CD4-positive, alpha-beta T cell treated with Interleukin-4 for 4 hours (primary cell): ENCODE results near the gene TXK.

ENCODE experiments used
- DNase-seq: peaks from one replicate; pipeline ENCODE4 v3.0.0-alpha.2; 2020

The TXK gene

DNA sequence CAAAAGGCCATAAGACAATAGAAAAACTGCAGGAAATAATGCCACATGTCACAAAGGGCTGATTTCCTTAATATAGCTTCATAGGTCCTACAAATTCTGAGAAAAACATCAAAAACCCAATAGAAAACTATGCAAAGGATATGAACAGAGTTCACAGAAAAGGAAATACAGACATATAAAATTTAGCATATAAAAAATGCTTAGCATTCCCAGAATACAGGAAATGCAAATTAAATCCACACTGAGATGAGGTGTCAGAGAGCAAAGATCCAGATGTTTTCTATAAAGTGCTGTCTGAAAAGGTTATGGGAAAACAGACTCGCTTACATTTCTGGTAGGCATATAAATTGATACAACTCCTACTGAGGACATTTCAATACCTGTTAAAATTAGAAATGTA lies 33.8 kb downstream of the TXK start:
- DNase-seq: no peak

DNA sequence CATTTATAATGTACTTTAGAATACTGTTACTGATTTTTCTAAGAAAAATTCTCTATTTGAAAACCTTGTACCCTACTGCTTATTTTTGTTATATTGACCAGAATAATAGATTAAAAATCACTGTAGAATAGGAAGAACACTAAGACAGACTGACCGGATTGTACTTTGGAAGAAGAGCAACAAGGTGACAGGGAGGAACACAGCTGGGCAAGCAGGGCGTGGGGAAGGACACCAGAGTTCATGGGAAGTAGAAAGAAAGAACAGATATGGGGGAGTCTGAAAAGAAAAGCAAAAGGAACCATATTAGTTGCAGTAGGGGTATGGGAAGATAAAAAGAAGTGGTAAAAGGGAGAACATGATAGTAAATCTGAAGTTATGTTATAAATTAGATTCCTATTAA lies 38.6 kb downstream of the TXK start:
- no peak for DNase-seq

DNA sequence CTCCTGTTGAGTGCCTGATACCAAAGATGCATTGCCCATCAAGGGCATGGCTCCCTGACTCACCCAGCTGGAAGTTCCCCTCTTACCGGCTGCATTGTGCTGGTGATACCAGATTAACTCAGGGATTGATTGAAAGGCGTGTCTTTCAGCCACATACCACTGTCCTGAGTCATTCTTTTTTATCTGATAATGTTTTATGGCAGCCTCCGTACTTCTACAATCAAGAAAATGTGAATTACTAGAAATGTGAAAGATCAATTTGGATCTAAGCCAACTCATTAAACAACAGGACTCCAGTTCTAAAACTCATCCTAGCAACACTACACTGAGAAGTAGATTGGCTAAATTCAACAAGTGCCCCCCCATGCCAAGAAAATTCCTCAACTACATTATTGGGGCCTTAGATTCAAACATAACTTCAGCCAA lies 40.0 kb downstream of the TXK start:
- DNase-seq: peak; percentile 9

DNA sequence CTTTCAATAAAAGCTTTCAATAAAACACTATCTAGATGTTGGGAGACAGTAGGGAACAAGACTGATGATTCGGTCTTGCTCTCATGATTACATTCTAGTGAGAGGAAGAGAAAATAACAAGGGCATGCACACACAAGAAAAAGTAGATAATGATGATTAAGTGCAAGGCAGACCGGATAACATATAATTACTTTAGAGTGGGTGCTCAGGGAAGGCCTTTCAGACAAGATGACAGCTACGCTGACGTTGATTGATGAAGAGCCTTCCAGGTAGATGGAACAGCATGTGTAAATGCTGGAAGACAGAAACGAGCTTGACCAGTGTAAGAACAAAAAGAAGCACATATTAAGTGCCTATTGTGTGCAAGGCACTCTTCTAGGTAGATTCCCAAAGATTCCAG lies 43.4 kb downstream of the TXK start:
- no peak for DNase-seq

DNA sequence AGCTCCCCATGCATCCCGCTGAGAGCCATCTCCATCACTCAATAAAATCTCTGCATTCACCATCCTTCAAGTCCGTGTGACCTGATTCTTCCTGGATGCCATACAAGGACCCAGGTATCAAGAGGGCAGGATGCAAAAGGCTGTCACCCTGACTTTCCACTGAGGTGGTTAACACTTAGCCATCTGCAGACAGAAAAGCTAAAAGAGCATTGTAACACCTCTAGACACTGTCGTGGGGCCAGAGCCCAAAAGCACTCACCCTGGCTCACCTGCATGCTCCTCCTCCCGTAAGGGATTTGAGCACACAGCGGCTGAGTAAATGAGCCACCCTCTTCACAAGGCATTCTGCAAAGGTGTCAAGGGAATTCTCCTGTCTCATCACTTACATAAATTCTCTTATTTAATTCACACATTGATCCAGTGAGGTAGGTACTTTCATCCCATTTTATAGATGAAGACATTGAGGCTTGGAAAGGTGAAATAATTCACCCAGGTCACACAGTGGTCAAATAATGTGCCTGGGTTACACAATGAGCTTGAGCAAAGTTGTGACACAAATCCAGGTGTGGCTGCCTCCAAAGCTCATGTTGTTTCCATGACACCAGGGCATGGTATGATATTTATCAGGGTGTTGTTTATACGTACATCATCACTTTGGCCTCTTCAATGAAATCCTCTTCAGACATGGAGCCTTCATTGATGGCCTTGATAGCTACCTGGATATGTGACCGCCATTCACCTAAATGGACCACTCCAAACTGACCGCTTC lies 48.0 kb downstream of the TXK start:
- DNase-seq: no peak

DNA sequence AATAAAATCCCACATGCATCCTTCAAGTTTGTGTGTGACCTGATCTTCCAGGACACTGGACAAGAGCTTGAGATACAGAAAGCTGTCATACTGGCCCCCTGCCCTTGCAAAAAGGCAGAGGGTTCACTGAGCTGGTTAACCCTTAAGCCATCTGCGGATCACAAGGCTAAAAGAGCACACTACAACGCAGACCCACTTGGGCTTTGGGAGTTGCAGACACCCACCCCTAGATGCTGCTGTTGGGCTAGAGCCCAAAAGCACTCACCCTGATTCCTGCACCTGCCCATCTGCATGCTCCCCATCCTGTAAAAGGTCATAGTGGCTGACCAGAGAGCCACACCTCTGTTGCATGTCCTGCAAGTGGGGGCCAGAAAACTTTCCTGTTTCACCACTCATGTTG lies 51.1 kb downstream of the TXK start:
- DNase-seq: no peak

DNA sequence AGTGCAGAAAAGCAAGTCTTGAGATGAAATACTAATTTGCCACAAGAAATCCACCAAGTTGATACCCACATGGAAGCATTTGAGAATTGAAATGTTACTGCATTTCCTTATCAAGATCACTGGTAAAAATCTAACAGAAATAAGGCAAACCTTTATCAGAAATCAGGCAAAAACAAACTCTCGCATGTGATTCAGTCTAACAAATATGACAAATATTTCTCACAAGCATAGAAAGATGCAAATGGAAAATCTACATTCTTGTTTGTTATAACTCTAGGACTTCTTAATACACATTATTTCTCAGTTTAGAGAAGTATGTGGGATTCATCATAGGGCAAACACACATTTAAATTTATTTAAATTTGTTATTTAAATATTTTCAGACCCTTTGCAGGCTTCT lies 52.9 kb downstream of the TXK start:
- no peak for DNase-seq

DNA sequence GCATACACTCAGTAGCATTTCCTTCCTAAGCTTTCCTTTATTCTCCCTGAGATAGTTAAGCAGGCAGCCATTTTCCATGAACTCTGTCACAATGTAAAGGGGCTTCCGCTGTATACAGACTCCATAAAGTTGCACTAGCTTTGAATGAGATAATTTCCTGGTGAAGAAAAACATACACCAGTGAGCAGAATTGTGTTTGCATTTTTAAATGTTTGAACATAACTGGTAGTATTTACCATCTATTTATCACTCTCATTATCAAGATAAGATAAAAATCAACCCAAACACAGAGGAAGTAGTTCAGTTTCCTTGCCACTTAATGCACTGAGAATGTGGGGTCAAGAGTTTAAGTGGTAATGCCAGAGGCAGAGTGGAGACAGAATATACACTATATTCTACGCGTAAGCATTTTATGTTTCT lies 54.1 kb downstream of the TXK start:
- no peak for DNase-seq

DNA sequence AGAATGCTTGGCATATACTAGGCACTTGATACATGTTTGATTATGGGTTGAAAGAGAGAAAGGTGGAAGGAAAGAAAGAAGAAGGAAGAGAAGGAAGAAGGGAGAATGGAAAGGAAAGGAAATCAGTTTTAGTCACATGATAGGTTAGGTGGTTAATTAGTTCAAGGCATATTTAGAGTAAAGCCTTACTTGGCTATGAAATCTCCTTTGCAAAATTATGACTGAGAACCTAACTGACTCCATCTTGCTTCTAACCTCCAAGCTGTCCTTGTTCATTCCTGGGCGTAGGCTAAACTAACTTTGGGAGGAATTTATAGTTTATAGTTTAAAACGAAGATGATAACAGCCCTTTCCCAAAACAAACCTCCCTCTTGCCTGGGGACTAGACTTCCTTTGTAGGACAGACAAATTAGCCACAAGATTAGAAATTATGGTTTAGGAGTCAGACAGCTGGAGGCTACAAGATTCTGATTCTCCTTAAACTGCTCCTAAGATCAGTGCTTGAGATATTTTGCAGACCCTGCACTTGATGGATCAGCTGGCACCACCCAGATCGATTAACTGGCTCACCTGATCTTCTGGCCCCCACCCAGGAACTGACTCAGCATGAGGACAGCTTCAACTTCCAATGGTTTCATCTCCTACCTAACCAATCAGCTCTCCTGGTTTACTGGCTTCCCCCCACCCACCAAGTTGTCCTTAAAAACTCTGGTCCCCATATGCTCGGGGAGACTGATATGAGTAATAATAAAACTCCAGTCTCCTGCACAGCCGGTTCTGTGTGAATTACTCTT lies 55.0 kb downstream of the TXK start:
- DNase-seq: no peak

DNA sequence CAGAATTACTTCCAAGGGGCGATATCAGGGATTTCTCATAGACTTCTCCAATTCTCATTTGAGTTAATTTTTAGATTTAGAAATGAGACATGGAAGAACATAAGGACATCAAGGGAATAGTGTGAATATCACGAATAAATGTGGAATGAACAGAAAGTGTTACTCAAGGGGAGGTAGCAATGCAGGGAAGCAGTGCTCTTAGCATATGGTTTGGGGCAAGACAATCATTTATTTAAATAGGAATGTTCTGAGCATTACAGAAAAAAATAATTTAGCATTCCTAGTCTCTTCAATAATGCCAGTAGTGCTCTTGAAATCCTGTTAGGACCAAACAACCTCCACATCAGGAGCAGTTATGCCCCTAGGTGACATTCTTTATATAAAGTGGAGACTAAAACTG lies 55.6 kb downstream of the TXK start:
- no peak for DNase-seq

DNA sequence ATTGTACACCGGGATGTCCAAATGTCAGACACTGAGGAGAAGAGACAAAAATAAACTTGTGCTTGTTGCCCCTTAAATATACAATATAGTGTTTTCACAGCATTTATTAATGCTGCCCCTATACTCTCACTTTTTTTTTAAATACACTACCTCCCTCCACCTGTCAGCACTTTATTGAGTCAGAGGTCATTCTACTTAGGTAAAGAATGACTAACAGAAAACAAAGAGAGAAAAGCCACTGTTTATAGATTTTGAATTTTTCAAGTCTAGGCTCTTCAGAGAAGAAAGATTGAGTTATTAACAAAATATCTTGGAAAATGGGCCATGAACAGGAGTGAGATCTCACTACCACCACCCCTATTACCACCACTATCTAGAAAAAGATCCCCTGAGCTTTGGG lies 59.4 kb downstream of the TXK start:
- DNase-seq: no peak

DNA sequence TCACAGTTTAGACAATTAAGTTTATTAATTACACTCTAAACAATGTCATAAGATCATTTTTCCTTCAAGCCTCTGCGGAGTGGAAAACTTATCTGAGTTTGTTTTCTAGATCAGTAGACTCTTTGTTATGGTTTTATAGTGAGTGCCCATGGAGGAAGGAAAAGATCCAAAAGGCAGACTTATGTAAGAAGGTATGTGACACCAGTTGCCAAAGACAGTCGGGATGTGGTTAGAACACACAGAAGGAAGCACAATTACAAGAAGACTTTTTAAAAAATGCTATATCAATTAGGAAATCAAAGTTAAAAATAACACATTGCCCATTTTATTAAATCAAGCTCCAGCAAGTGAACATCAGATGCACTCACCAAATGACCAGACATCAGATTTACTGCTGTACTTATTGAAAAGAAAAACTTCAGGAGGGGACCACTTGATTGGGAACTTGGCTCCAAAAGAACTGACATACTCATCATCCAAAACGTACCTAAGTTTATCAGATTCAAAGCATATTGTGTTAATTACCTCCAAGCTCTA lies 60.4 kb downstream of the TXK start:
- DNase-seq: no peak

DNA sequence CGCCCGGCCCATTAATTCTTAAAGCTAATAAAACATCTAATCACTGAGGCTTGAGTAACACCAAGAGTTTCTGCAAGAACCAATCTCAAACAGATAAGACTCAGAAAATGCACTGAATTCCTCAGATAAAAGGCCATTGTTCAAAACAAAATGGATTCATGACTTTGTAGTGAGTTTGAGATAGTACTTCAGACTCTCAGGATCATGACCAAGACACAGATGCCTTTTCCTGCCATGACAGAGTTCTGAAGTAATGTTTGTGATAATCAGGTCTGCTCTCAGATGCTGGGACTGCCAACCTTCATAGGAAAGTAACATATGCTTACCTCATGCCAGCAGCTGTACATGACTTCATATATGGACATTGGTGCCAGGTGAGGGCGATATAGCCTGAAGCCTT lies 62.9 kb downstream of the TXK start:
- no peak for DNase-seq

DNA sequence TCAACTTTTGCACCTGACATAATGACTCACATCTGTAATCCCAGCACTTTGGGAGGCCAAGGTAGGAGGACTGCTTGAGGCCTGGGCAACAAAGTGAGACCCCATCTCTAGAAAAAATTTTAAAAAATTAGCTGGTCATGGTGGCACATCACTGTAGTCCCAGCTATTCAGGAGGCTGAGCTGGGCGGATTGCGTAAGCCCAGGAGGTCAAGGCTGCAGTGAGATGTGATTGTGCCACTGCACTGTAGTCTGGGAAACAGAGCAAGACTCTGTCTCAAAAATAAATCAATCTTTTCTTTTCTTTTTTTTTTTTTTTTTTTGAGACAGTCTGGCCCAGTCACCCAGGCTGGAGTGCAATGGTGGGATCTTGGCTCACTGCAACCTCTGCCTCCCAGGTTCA lies 65.0 kb downstream of the TXK start:
- no peak for DNase-seq

DNA sequence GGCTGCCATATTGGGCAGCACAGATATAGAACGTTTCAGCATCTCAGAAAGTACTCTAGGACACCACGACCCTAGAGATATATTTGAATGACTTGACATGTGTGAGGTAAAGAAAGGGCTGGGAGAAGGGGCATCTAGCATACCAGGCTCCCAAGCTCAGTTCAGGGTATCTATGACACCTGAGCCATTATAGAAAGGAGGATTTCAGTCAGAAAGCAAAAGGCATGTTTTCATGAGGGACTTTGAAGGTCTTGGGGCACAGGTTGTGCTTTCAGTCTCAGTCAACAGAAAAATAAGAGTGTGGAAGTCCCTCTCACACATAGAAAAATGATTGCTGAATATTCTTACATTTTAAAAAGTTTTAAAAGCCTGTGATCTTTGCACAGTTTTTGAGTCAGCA lies 65.9 kb downstream of the TXK start:
- no peak for DNase-seq

DNA sequence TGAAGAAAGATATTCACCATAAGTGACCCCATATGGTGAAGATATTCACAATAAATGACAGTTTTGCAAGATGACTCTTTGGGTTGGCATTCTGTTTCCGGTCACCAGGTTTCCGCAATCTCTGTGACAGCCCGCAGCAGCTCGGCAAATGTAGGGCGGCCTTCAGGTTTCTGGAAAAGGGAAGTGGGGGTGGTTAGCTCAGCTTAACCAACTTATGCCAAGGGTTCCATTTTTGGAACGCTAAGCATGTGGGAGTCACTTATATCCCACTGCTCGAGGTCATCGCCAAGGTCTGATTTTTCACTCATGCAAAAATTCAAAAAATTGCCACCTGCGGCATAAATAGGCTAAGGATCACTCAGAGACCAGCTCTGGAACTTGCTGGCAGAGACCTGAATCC lies 66.5 kb downstream of the TXK start:
- no peak for DNase-seq

DNA sequence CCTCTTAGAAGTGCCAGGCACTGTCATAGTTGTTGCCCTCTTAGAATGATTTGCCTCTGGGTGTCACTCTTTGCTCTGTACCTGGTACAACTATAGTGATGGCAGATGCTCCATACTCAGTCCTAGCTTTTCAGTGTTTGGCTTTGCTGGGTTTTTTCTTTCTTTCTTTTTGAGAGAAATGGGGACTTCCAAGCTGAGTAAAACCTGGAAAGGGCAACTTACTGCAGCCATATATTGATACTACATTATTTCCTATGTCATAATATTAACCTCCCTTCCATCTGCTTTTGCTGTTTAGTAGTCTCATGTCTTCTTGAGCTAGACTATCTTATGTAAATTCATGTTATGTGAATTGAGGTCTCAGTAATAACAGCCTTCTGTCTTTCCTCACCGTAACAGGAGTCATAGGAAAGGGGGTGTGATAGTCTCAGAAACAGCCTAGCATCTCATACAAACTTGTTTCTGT lies 68.4 kb downstream of the TXK start:
- no peak for DNase-seq

DNA sequence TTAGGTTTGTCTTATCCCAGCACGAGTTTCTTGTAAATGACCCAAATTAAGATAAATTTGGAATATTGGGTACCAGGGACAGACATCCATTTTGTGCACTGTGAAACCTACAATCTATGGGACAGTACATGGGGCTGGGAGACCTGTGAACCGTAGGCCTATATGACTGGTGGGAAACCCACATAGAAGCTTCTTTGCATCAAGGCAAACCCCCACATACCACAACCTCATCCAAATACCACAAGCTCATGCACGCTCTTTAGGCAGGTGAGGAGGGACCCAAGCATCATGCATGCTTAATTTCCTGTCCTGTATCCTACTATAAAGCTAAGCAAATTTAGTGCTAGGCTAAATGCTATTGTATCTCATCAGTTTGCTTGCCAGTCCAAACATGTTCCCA lies 69.7 kb downstream of the TXK start:
- no peak for DNase-seq

DNA sequence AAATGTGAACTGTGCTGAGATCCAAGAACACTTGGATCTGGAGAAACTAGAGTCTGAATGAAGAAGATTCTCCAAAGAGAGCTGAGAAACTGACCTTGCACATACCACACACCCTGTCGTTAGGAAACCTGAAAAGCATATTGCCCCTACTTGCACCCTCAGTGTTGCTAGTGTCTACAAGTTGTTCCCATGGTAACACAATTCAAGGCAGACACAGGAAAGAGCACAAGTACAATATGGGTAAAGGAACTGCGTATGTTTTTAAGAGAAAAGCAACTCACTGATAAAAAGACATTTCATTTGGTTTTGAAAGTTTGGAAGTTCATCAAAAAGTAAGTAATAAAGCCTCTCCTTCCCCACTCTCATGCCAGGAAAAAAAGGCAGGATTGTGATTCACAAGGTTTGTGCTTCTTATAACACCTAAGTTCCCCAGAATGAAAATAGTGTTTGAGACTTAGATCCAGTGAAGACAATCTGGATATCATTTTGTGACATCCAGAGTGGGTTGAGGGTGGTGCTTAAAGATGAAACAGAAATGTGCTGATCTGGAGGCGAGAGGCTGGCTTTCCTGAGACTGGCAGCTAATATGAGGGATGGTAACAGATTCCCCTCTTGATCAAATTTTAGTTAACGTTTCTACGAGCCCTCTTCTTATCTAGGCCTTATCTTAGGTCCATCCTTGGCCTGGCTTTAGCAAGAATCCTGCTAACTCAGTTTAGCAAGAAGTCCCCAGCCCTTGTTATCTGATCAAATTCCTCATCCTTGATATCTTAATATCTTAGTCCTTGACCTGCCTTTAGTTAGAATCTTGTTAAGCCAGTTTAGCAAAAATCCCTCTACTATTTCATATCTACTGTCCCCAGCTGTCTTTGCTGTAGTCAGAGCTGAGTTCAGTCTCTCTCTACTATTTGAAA lies 75.2 kb downstream of the TXK start:
- DNase-seq: no peak

DNA sequence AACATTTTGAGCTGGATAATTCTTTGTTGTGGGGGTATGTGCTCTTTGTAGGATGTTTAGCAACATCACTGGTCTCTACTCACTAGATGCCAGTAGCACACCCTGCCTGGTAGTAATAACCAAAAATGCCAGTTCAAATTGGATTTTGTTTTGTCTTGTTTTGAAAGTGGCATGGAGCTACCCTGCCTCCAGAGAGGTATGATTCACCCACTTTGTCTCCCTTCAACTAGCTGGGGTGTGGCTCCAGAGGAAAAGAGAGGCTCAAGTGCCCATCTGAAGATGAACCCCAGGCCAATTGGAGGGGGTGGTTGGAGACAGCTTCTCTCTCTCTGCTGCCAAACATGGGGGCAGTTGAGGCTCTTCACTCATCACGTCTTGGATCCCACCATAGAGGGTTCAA lies 83.0 kb downstream of the TXK start:
- no peak for DNase-seq

DNA sequence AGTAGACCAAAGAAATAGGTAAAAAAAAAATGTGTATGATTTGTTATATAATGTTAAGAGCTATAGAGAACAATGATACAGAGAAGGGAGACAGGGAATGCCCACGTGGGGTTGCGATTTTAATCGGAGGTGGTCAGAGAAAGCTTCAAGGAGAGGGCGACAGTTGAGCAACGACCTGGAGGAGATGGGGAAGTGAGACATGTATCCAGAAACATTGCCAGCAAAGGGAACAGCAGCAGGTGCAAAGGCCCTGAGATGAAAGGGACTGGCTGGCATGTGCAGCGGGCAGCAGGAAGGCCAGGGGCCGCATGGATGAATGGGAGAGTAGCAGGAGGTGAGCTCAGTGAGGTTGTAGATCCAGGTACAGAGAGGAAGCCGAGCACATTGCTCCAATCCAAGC lies 84.6 kb downstream of the TXK start:
- no peak for DNase-seq

DNA sequence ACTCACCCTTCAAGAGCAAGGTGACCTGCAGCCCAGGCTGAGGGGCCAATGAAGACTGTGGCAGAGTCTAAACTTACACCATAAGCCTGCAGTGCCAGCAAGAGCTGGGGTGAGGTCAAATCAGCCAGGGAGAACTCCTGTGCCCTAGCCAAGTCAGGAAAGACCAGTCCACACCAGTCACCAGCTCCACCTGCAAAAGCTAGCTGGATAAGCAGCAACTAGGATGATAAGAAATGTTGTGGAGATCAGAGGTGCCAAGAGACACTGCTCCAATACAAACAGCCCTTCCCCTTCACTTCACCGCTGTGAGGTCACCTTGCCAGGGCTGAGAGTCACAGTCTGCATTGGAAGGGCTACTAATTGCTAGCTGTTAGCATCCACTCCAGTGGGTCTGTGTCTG lies 86.2 kb downstream of the TXK start:
- no peak for DNase-seq

DNA sequence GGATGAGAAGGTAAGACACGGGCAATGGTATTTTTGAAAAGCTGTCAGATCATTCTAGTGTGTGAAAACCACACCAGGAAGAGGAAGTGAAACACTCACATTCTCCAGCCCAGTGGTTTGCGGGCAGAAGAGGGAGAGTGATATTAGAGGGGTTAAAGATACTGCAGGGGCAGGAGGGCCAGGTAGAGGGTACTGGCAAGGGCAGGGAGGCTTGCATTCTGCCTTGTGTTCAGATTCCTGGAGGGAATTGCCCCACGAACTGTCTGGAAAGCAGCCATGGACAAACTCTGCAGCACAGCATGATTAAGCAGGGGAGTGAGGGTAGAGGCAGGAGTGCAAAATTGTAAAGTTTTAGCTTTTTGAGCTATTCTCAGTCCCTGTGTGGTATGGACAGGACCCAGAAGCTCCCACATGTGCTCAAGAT lies 86.6 kb downstream of the TXK start:
- peak; percentile 64 for DNase-seq
